Lower leg skin (tissue), 4 donors: ENCODE measurements around the gene EGFL7. TPM values are rescaled to one million over a fixed set of nuclear protein-coding genes. Genes with fewer than 3 reads are reported as not detected.

ENCODE experiments used
- DNase-seq, 2 donors: peaks; one replicate each; pipeline ENCODE4 v3.0.0-alpha.2; 2019; ENCODE audit warnings: low spot score in 2 of 2
- H3K4me3 ChIP-seq: fragments of 200-600 bp; sonication (generic); 2 replicates; pipeline ENCODE4 v1.5.1; 2017; ENCODE audit warnings: mild to moderate bottlenecking, low read depth; ENCODE audit not compliant: poor library complexity, severe bottlenecking
- POLR2A ChIP-seq, 2 donors: fragments of 450-650 bp; IDR thresholded peaks; one replicate each; pipeline ENCODE4 v1.6.1; 2016 to 2017; ENCODE audit warnings: antibody characterized with exemption in 2 of 2, mild to moderate bottlenecking in 1 of 2, moderate library complexity in 1 of 2
- WGBS, 2 donors: methylation state at CpG; one replicate each; pipeline ENCODE4 v1.1.5; 2018; 5-methylcytosine and 5-hydroxymethylcytosine counted together
- intact Hi-C: fragments of 100-400 bp; cut with DNase I; formaldehyde crosslinking; loops from one replicate; pipeline ENCODE4 v1.15.0; 2023; ENCODE audit warnings: low total_unique reads
- total RNA-seq, 4 donors: library from RNA; depleted of rRNA; stranded (reverse); fragments of >200 nt; gene quantifications; one replicate each; pipeline ENCODE4 v1.1.0, GENCODE V29; 2016
- TF ChIP-seq, protein P1 (sequence below), 3 donors: fragments of 450-650 bp; IDR thresholded peaks; one replicate each; pipeline ENCODE4 v1.5.1; 2016; ENCODE audit warnings: antibody characterized with exemption in 3 of 3, mild to moderate bottlenecking in 3 of 3, moderate library complexity in 2 of 3

EGFL7 gene
- total RNA-seq, 4 donors from 2014 or later = 27.8 to 62.2 (median 46.2) TPM

DNA sequence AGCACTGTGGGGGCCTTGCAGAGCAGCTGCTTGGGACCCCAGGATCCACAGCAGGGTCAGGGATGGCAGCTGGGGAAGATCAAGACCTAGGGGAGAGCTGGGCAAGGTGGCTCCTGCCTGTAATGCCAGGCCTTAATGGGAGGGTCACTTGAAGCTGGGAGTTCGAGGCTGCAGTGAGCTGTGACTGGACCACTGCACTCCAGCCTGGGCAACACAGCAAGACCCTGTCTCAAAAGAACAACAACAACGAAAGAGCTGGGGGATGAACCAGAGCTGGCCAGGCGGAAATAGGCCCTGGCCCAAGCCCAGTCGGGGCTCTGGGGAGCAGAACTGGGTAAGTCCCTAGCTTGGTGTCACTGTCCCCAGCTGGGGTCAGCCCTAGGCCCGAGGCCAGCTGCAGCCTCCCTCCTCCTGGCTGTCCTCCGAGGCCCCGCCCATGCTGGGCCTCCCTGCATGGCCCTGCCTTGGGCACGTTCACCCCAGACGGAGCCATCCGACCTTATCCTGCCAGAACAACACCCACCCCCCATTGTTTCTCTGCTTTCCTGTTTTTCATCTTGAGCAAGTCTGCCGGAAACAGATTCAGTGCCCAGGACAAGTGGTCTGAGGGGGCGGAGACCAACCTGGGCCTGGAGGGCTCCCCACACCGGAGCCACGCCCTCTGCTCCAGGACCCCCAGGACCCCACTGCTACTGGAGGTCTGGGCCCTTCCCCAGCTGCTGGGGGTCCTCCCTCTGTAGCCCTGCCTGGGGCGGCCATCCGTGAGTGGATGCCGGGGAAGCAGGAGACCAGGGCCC, 51.6 kb downstream of the EGFL7 start:
- TF ChIP-seq, protein P1, sequence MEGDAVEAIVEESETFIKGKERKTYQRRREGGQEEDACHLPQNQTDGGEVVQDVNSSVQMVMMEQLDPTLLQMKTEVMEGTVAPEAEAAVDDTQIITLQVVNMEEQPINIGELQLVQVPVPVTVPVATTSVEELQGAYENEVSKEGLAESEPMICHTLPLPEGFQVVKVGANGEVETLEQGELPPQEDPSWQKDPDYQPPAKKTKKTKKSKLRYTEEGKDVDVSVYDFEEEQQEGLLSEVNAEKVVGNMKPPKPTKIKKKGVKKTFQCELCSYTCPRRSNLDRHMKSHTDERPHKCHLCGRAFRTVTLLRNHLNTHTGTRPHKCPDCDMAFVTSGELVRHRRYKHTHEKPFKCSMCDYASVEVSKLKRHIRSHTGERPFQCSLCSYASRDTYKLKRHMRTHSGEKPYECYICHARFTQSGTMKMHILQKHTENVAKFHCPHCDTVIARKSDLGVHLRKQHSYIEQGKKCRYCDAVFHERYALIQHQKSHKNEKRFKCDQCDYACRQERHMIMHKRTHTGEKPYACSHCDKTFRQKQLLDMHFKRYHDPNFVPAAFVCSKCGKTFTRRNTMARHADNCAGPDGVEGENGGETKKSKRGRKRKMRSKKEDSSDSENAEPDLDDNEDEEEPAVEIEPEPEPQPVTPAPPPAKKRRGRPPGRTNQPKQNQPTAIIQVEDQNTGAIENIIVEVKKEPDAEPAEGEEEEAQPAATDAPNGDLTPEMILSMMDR (IDR thresholded peaks at IDR 0.05) = no peak
- no peak for TF ChIP-seq POLR2A (IDR thresholded peaks at IDR 0.05)
- intact Hi-C loops = no loop called here
- WGBS, 2 donors = 56 to 58% methylated on average over 17 of the region's 17 CpGs
- no peak overlapping the region for H3K4me3 ChIP-seq
- no peak for DNase-seq

GRCh38 chr9:136714893-136715274, 52.2 kb downstream of the EGFL7 start:
- DNase-seq = no peak
- 59 to 83% methylated on average over 3 to 6 of the region's 8 CpGs for WGBS, 2 donors
- TF ChIP-seq, protein P1 (IDR thresholded peaks at IDR 0.05) = no peak
- no peak for TF ChIP-seq POLR2A (IDR thresholded peaks at IDR 0.05)
- no peak overlapping the region for H3K4me3 ChIP-seq
- intact Hi-C loops = no loop called here

DNA sequence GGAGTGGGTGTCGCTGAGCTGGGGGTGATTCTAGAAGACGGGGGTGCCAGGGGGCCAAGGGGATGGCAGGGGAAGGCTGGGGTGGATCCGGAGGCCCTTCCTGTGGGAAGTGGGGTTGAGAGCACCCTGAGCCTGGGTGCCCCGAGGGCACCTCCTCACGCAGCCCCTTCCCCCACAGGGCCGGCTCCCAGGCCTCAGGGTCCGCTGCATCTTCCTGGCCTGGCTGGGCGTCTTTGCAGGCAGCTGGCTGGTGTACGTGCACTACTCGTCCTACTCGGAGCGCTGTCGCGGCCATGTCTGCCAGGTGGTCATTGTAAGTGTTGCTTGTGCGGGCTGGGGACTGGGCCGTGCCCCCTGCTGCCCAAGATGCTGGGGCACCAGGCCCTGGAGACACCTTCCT, 54.7 kb downstream of the EGFL7 start:
- no peak for DNase-seq
- intact Hi-C loops = no loop called here
- H3K4me3 ChIP-seq = no peak overlapping the region
- 77 to 78% methylated on average over 16 of the region's 16 CpGs for WGBS, 2 donors
- TF ChIP-seq, protein P1 (IDR thresholded peaks at IDR 0.05) = no peak
- TF ChIP-seq POLR2A (IDR thresholded peaks at IDR 0.05) = no peak

GRCh38 chr9:136718345-136719194, 55.9 kb downstream of the EGFL7 start:
- intact Hi-C loops = no loop called here
- no peak for DNase-seq
- no peak overlapping the region for H3K4me3 ChIP-seq
- TF ChIP-seq, protein P1 (IDR thresholded peaks at IDR 0.05) = no peak
- TF ChIP-seq POLR2A (IDR thresholded peaks at IDR 0.05) = no peak
- WGBS, 2 donors = 54 to 68% methylated on average over 14 to 17 of the region's 20 CpGs

GRCh38 chr9:136719195-136719880, 56.6 kb downstream of the EGFL7 start:
- 54 to 61% methylated on average over 6 to 9 of the region's 24 CpGs for WGBS, 2 donors
- DNase-seq = no peak
- intact Hi-C loops = no loop called here
- H3K4me3 ChIP-seq = no peak overlapping the region
- TF ChIP-seq, protein P1 (IDR thresholded peaks at IDR 0.05) = no peak
- no peak for TF ChIP-seq POLR2A (IDR thresholded peaks at IDR 0.05)
